DMS153 treated with DMSO at 0.1 percent for 48 hours (cell line): Measurements from ENCODE around the gene UNC45A.
"Not testable (repeated sequence)": the region's sequence is repeated elsewhere in the genome, so short reads cannot be mapped to it uniquely, and the experiment has no call there.

ENCODE experiments used
- DNase-seq: peaks from one replicate; lab custom pipeline; 2025; ENCODE audit not compliant: unreplicated experiment; lab: John Stamatoyannopoulos, UW

Gene UNC45A

GRCh38 chr15:90915808-90916440, 19.2 kb upstream of the UNC45A start:
- DNase-seq, result no peak

GRCh38 chr15:90916461-90916860, 18.6 kb upstream of the UNC45A start:
- DNase-seq, result no peak

- DNase-seq, result no peak
Measured at GRCh38 chr15:90917569-90917968, 17.5 kb upstream of the UNC45A start.

GRCh38 chr15:90918034-90918788, 16.9 kb upstream of the UNC45A start:
- DNase-seq, result no peak

GRCh38 chr15:90918835-90919234, 16.2 kb upstream of the UNC45A start:
- DNase-seq, result no peak

- DNase-seq, result no peak
Measured at GRCh38 chr15:90921887-90922286, 13.2 kb upstream of the UNC45A start.

GRCh38 chr15:90922712-90923322, 12.3 kb upstream of the UNC45A start:
- not testable (repeated sequence) for DNase-seq

- no peak for DNase-seq
Measured at GRCh38 chr15:90924375-90924774, 10.7 kb upstream of the UNC45A start.

- not testable (repeated sequence) for DNase-seq
Measured at GRCh38 chr15:90926766-90927165, 8.3 kb upstream of the UNC45A start.

GRCh38 chr15:90928106-90928505, 7.0 kb upstream of the UNC45A start:
- not testable (repeated sequence) for DNase-seq

GRCh38 chr15:90929246-90930019, 5.7 kb upstream of the UNC45A start:
- DNase-seq, result no peak

GRCh38 chr15:90930861-90931574, 4.1 kb upstream of the UNC45A start:
- DNase-seq, result no peak

- DNase-seq, result no peak
Measured at GRCh38 chr15:90931575-90931827, 3.6 kb upstream of the UNC45A start.

GRCh38 chr15:90931828-90932659, 3.0 kb upstream of the UNC45A start, which contains the start of gene HDDC3:
HDDC3 (minus strand) TSS chr15:90932549; CDS start chr15:90932540, 9 bp downstream.
- peak; percentile 30 for DNase-seq

GRCh38 chr15:90932660-90932991, 2.5 kb upstream of the UNC45A start:
- DNase-seq, result no peak

GRCh38 chr15:90933301-90933700, 1.8 kb upstream of the UNC45A start:
- no peak for DNase-seq

- peak; percentile 30 for DNase-seq
Measured at GRCh38 chr15:90934256-90934948, 683 bp upstream of the UNC45A start.

- DNase-seq, result no peak
Measured at GRCh38 chr15:90936823-90937222, 1.7 kb downstream of the UNC45A start.

- no peak for DNase-seq
Measured at GRCh38 chr15:90938261-90938660, 3.2 kb downstream of the UNC45A start.

GRCh38 chr15:90939756-90940155, 4.7 kb downstream of the UNC45A start:
- no peak for DNase-seq
